ENCODE results near the gene ATG101.

DNA sequence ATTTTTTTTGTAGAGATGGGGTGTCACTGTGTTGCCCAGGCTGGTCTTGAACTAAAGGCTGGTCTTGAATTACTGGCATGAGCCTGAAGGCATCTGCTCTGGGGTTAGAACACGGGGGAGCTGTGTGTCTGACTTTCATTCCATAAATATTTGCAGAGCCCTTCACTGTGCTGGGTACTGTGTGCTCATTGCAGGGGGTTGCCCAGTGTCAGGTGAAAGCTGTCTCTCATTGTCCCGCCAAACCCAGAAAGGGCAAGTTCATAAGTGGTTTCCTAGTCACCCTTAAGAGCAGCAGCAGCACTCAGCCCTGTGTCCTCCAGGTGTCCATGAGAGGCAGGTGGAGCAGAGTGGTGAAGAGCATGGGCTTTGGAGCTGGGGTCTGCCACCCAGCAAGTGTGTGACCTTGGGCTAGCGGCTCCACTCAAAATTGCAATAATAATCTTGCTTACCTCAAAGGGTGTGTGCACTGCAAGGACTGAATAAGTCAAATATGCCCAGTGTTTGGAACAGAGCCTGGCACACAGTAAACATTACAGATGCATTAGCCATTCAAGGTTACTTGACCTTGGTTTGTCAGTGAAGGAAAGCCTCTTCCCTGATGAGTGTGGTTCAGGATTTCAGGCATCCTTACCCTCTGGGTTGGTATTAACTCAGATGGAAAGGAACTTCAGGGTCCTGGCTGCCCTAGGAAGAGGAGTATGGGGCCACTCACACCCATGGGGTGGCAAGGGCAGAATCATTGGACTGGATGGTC, 5.4 kb downstream of the ATG101 start:
- TF ChIP-seq, protein P1, sequence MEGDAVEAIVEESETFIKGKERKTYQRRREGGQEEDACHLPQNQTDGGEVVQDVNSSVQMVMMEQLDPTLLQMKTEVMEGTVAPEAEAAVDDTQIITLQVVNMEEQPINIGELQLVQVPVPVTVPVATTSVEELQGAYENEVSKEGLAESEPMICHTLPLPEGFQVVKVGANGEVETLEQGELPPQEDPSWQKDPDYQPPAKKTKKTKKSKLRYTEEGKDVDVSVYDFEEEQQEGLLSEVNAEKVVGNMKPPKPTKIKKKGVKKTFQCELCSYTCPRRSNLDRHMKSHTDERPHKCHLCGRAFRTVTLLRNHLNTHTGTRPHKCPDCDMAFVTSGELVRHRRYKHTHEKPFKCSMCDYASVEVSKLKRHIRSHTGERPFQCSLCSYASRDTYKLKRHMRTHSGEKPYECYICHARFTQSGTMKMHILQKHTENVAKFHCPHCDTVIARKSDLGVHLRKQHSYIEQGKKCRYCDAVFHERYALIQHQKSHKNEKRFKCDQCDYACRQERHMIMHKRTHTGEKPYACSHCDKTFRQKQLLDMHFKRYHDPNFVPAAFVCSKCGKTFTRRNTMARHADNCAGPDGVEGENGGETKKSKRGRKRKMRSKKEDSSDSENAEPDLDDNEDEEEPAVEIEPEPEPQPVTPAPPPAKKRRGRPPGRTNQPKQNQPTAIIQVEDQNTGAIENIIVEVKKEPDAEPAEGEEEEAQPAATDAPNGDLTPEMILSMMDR (IDR thresholded peaks at IDR 0.05): no peak
- TF ChIP-seq POLR2A (IDR thresholded peaks at IDR 0.05): no peak
